Measurements from ENCODE around the gene SMARCA2.

- TF ChIP-seq RAD21 (conservative IDR thresholded peaks at IDR 0.05) (no peak), POLR2AphosphoS5 (IDR thresholded peaks at IDR 0.05) (no peak), CTCF (IDR thresholded peaks at IDR 0.05; ENCODE audit: poor library complexity, severe bottlenecking) (no peak), EZH2 (IDR thresholded peaks at IDR 0.05; ENCODE audit: borderline replicate concordance, insufficient read depth, low read length, poor library complexity, severe bottlenecking) (no peak), SMC3 (conservative IDR thresholded peaks at IDR 0.05; ENCODE audit: poor library complexity) (no peak), MXI1 (conservative IDR thresholded peaks at IDR 0.05; ENCODE audit: poor library complexity, severe bottlenecking) (peak; percentile 1), EP300 (conservative IDR thresholded peaks at IDR 0.05; ENCODE audit: poor library complexity, severe bottlenecking) (no peak)
Measured at GRCh38 chr9:2015581-2016407, 647 bp downstream of the SMARCA2 start.
